ENCODE results near the gene DAB2IP.

DNA sequence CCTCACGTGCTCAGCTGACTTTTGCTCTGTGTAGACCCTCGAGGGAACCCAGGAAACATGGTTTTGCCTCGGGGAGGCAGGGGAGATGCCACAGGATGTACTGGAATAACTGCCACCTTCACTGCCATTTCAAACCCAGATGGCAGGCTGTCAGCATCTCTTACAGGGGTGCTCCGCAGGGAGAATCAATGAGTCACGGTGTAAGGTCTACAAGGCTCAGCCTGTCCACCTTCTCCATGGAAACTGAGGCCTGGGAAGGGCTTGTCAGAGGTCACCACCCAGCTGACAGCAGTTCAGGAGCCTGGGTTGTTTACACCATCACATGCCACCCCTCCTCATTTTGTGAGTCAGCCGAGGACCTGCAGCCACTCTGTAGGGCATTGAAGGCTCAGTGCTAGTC lies 30.8 kb downstream of the DAB2IP start:
- TF ChIP-seq, protein P1, sequence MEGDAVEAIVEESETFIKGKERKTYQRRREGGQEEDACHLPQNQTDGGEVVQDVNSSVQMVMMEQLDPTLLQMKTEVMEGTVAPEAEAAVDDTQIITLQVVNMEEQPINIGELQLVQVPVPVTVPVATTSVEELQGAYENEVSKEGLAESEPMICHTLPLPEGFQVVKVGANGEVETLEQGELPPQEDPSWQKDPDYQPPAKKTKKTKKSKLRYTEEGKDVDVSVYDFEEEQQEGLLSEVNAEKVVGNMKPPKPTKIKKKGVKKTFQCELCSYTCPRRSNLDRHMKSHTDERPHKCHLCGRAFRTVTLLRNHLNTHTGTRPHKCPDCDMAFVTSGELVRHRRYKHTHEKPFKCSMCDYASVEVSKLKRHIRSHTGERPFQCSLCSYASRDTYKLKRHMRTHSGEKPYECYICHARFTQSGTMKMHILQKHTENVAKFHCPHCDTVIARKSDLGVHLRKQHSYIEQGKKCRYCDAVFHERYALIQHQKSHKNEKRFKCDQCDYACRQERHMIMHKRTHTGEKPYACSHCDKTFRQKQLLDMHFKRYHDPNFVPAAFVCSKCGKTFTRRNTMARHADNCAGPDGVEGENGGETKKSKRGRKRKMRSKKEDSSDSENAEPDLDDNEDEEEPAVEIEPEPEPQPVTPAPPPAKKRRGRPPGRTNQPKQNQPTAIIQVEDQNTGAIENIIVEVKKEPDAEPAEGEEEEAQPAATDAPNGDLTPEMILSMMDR (IDR thresholded peaks at IDR 0.05) = no peak
- TF ChIP-seq POLR2A (IDR thresholded peaks at IDR 0.05) (no peak), POLR2AphosphoS5 (IDR thresholded peaks at IDR 0.05) (no peak)
